Body of pancreas (tissue), 4 donors: Measurements from ENCODE around the gene CETN2. TPM values are rescaled to one million over a fixed set of nuclear protein-coding genes. Genes with fewer than 3 reads are reported as not detected.
A peak's percentile ranks its signal among the peaks of the same experiment; 100 is the strongest.

Experiments used
- ATAC-seq: fragments of 150-250 bp; one replicate; pipeline ENCODE4 v1.9.1; 2016
- DNase-seq, 4 donors: peaks; one replicate each; pipeline ENCODE4 v3.0.0-alpha.2; 2019
- H3K27ac ChIP-seq, 4 donors: fragments of 200-600 bp; sonication (generic); 1 replicate in 3 of 4; 2 replicates in 1 of 4; pipeline versions ENCODE4 v1.5.1 to v1.6.1; 2016 to 2019; ENCODE audit warnings: mild to moderate bottlenecking in 1 of 4, mixed read lengths in 1 of 4, moderate library complexity in 1 of 4
- H3K27me3 ChIP-seq, 2 donors: fragments of 200-600 bp; sonication (generic); one replicate each; pipeline ENCODE4 v1.6.0; 2016; ENCODE audit warnings: mild to moderate bottlenecking in 1 of 2
- H3K36me3 ChIP-seq, 2 donors: fragments of 200-600 bp; sonication (generic); replicated peaks in 1 of 2; 2 replicates each; pipeline ENCODE4 v1.5.1; 2016; ENCODE audit warnings: low read depth in 2 of 2; ENCODE audit not compliant: insufficient read depth in 1 of 2
- H3K4me1 ChIP-seq: fragments of 200-600 bp; sonication (generic); one replicate; pipeline ENCODE4 v1.6.0; 2016
- H3K4me3 ChIP-seq, 2 donors: fragments of 200-600 bp; sonication (generic); 1 replicate in 1 of 2; 2 replicates in 1 of 2; pipeline ENCODE4 v1.5.1; 2016 to 2019
- H3K9me3 ChIP-seq, 3 donors: fragments of 200-600 bp; sonication (generic); 1 replicate in 2 of 3; 2 replicates in 1 of 3; pipeline ENCODE4 v1.5.1; 2016
- POLR2A ChIP-seq, 3 donors: fragments of 450-650 bp; IDR thresholded peaks; one replicate each; pipeline ENCODE4 v1.6.1; 2016; ENCODE audit warnings: antibody characterized with exemption in 3 of 3, mild to moderate bottlenecking in 2 of 3
- WGBS, 2 donors: methylation state at CpG; one replicate each; pipeline ENCODE4 v1.1.5; 2017; 5-methylcytosine and 5-hydroxymethylcytosine counted together
- intact Hi-C: fragments of 100-400 bp; cut with DNase I; formaldehyde crosslinking; loops from one replicate; pipeline ENCODE4 v1.15.1; 2023
- total RNA-seq, 2 donors: library from RNA; depleted of rRNA; stranded (reverse); fragments of >200 nt; gene quantifications; one replicate each; pipeline ENCODE4 v1.1.0, GENCODE V29; 2016
- TF ChIP-seq, protein P1 (sequence below), 7 experiments: fragments of 450-650 bp in 4 of 7; fragments of 200-600 bp in 3 of 7; sonication (generic) in 3 of 7; IDR thresholded peaks; one replicate each; pipeline ENCODE4 v1.5.1; 2016 to 2019; ENCODE audit warnings: antibody characterized with exemption in 7 of 7

Gene CETN2
- total RNA-seq, result 10 to 100 TPM; 15.0 to 17.8 TPM

DNA sequence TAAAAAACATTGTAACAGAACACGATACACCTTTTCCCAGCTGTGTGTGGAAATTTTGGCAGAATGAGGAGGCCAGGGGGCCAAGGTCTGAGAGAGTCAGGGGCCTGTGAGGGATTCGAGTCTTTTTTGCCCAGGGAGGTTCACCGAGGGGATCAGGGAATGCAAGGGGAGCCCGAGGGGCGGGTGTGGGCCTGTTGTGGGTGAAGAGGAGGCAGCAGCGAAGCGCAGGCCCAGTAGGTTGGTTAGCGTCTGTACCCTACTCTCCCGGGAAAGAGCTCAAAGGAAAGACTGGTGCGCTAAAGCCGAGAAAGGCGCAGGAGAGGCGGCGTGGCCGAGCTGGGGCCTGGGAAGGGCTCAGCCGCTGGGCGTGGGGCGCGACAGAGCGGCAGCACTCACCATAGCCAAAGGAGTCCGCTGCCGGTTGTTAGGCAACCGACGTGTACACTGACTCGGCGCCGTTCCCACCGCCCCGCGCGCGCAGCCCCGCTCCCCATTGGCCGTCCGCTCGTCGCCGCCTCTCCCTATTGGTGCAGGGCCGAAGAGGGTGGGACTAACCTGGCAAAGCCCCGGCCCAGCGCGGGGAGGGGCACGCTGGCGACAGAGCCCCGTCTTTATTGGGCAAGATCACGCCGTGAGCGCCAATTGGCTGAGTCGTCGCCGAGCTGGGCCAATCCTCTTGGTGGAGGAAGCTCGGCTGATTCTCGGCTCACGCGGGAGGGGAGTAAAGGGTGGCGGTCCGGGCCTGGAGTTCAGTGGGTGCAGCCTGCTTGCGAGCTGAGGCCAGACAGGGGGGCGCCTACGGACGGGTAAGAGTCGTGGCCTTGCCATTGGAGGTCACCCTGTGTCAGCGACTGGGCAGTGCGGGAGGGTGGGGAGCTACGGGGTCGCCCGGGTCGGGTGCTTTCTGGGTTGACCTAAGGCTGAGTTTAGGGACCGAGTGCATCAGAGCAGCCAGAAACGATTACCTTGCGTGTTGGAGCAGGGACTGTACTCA, at the start of gene CETN2, which contains the start of gene NSDHL:
TSS of gene CETN2 (minus strand) at position 446 of the 994 bp plus-strand sequence. CDS start at position 399, 47 bp downstream.
TSS of gene NSDHL (plus strand) at position 752 of the 994 bp plus-strand sequence. CDS start 15,262 bp downstream, outside the sequence.
- 0 to 1% methylated on average over 5 to 64 of the region's 71 CpGs for WGBS, 2 donors
- Histone ChIP-seq H3K36me3 (no peaks in the 10 kb centered on the region), H3K4me3 (peak within 1 kb of the TSS; percentile 43 to 45), H3K27ac (peak within 1 kb of the TSS; percentile 25 to 71 (median 62)), H3K27me3 (no peaks in the 10 kb centered on the region), H3K4me1 (peaks cover 16% of the 10 kb centered on the region), H3K9me3 (no peaks in the 10 kb centered on the region)
- TF ChIP-seq POLR2A (IDR thresholded peaks at IDR 0.05), result peak in 2 of 3 donors; percentile 69
- TF ChIP-seq, protein P1, sequence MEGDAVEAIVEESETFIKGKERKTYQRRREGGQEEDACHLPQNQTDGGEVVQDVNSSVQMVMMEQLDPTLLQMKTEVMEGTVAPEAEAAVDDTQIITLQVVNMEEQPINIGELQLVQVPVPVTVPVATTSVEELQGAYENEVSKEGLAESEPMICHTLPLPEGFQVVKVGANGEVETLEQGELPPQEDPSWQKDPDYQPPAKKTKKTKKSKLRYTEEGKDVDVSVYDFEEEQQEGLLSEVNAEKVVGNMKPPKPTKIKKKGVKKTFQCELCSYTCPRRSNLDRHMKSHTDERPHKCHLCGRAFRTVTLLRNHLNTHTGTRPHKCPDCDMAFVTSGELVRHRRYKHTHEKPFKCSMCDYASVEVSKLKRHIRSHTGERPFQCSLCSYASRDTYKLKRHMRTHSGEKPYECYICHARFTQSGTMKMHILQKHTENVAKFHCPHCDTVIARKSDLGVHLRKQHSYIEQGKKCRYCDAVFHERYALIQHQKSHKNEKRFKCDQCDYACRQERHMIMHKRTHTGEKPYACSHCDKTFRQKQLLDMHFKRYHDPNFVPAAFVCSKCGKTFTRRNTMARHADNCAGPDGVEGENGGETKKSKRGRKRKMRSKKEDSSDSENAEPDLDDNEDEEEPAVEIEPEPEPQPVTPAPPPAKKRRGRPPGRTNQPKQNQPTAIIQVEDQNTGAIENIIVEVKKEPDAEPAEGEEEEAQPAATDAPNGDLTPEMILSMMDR (IDR thresholded peaks at IDR 0.05), result no peak
- intact Hi-C loops, result no loop called here
- ATAC-seq, result peak; percentile 99
- DNase-seq, result peak; percentile 95 to 96 (median 96)

DNA sequence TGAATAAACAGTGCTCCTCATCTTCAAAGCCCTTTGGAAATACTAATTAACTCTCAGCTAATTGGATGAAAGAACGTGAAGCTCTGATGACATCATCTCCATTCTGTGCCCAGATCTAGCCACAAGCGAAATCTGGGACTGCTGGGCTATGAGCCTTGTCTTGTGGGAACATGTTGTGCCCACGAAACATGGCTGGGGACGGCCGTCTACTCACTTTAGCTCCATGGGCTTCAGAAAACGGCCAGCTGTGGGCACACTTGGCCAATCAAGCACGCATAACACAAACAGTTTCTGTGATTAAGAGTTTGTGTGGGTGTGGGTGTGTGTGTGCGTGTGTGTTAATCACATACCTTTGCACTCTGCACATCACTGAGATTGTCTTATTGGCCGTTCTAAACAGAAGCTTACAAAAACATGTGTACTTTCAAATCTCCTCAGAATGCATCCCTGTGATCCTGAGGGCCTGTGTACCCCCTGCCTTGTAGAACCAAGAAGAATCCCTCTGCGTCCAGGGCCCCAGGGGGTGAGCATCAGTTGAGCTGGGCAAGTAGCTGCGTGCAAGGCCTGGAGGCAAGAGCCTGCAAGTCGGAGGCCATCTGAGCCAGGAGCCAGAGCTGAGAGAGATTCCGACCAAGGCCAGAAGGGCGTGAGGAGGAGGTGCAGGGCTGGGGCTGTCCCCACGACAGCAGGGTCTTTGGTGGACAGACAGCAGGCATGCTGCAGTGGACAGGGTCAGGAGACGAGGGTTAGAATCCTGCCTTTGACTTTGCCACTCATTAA, 48.6 kb upstream of the CETN2 start:
- Histone ChIP-seq H3K36me3 (no peaks in the 10 kb centered on the region), H3K27me3 (no peaks in the 10 kb centered on the region), H3K27ac (no peak overlapping the region), H3K4me3 (no peak overlapping the region), H3K9me3 (no peaks in the 10 kb centered on the region), H3K4me1 (no peaks in the 10 kb centered on the region)
- DNase-seq (no peak), ATAC-seq (no peak)
- 69 to 75% methylated on average over 8 to 10 of the region's 16 CpGs for WGBS, 2 donors
- intact Hi-C loops, result no loop called here
- TF ChIP-seq POLR2A (IDR thresholded peaks at IDR 0.05), result no peak
- TF ChIP-seq, protein P1 (IDR thresholded peaks at IDR 0.05), result no peak

DNA sequence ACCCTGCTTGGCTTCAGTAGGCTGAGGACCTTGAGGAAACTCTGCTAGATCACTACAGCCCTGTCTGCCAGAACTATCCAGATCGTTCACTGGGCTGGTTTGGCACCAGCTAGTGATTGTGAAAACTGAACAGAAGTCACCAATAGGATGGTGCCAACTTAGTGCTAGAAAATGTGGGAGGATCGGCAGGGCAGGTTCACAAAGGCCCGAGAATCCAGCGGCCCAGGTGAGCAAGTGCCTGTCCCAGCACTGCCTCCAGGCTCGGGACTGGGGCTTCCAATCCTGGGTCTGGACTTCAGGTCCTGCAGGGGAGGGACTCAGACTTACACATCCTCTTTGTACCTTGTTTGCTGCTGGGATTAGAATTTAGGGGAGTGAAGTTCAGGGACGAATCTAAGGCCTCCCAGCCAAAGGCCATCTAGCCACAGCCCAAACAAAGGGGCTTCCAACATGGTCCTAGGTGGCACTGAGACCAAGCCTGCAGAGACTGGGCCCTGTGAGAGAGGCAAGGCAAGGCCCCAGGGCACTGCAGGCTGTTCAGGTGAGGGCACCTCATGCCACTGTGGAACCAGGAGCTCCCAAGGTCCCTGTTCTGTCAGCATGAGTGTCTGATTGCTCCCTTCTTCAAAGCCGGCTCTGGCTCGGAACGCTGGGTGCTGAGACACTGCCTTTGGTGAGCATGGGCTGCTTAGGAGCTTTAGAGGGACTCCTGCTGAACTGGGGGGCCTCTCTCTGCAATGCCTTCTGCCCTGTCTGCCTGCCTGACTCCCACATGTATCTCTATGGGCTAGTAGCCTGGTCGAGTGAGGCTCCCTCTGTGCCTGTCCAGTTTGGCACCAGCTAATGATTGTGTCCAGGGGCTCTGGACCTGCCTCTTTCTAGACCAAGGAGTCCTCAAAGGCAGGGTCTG, 46.6 kb upstream of the CETN2 start:
- DNase-seq (no peak), ATAC-seq (no peak)
- no peaks in the 10 kb centered on the region for H3K27me3 ChIP-seq
- intact Hi-C loops, result no loop called here
- no peaks in the 10 kb centered on the region for H3K36me3 ChIP-seq
- H3K4me3 ChIP-seq, result no peak overlapping the region
- TF ChIP-seq, protein P1 (IDR thresholded peaks at IDR 0.05), result no peak
- TF ChIP-seq POLR2A (IDR thresholded peaks at IDR 0.05), result no peak
- no peaks in the 10 kb centered on the region for H3K9me3 ChIP-seq
- H3K27ac ChIP-seq, result no peak overlapping the region
- WGBS, 2 donors, result 46 to 57% methylated on average over 2 of the region's 10 CpGs
- no peaks in the 10 kb centered on the region for H3K4me1 ChIP-seq

DNA sequence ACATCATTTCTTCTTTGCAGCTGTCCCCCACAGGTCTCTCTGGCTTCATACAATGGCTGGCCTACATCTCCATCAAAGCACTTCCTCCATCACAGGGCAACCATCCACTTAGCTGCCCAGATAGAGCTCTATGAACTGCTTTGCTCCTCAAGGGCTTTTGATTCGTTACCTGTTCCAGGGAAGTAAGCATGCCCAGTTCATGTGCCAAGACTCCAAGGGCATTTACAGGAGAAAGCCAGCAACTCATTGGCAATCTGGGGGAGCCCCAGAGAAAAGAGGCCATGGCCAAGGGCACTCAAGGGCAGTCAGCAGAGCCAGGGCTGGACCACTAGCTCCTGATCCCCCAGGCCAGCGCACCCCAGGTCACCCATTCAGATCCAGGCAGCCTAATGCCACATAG, 42.8 kb upstream of the CETN2 start:
- Histone ChIP-seq H3K27ac (no peak overlapping the region), H3K4me3 (no peak overlapping the region), H3K9me3 (no peaks in the 10 kb centered on the region), H3K36me3 (no peaks in the 10 kb centered on the region), H3K27me3 (no peaks in the 10 kb centered on the region), H3K4me1 (no peaks in the 10 kb centered on the region)
- no peak for TF ChIP-seq POLR2A (IDR thresholded peaks at IDR 0.05)
- TF ChIP-seq, protein P1 (IDR thresholded peaks at IDR 0.05), result no peak
- WGBS, 2 donors, result 80% methylated on average over 2 of the region's 2 CpGs; no CpG with 5 or more reads in 1 of the 2 donors
- intact Hi-C loops, result no loop called here
- DNase-seq, result no peak
- ATAC-seq, result no peak
